Measurements from ENCODE around the gene HRK. TPM values are rescaled to one million over a fixed set of nuclear protein-coding genes. Genes with fewer than 3 reads are reported as not detected.

HRK gene
- total RNA-seq, 1 donor from 2014 or later = not detected

DNA sequence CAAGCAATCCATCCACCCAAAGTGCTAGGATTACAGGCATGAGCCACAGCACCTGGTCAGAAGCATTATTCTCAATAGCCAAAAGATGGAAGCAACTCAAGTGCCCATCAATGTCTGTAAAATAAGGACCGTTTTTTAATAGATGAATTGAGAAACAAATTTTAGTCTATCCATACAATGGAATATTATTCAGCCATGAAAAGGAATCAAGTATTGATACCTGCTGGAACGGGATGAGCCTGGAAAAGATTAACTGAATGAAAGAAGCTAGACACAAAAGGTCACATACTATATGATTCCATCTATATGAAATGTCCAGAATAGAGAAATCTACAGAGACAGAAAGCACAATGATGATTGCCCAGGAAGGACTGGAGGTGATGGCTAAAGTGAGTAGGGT is 20.4 kb upstream of the HRK start:
- H3K27me3 Mint-ChIP-seq (ENCODE audit: unreplicated experiment) = peaks cover 81% of the 10 kb centered on the region
- H3K4me1 Mint-ChIP-seq (ENCODE audit: unreplicated experiment) = no peaks in the 10 kb centered on the region
- TF ChIP-seq, protein P1, sequence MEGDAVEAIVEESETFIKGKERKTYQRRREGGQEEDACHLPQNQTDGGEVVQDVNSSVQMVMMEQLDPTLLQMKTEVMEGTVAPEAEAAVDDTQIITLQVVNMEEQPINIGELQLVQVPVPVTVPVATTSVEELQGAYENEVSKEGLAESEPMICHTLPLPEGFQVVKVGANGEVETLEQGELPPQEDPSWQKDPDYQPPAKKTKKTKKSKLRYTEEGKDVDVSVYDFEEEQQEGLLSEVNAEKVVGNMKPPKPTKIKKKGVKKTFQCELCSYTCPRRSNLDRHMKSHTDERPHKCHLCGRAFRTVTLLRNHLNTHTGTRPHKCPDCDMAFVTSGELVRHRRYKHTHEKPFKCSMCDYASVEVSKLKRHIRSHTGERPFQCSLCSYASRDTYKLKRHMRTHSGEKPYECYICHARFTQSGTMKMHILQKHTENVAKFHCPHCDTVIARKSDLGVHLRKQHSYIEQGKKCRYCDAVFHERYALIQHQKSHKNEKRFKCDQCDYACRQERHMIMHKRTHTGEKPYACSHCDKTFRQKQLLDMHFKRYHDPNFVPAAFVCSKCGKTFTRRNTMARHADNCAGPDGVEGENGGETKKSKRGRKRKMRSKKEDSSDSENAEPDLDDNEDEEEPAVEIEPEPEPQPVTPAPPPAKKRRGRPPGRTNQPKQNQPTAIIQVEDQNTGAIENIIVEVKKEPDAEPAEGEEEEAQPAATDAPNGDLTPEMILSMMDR (IDR thresholded peaks at IDR 0.05) = no peak
- H3K4me3 Mint-ChIP-seq (ENCODE audit: unreplicated experiment) = no peak overlapping the region
- H3K27ac Mint-ChIP-seq (ENCODE audit: unreplicated experiment) = no peak overlapping the region
- no peaks in the 10 kb centered on the region for H3K9me3 Mint-ChIP-seq (ENCODE audit: unreplicated experiment)
- no peak for DNase-seq (ENCODE audit: extremely low spot score, unreplicated experiment)
- no peaks in the 10 kb centered on the region for H3K36me3 Mint-ChIP-seq (ENCODE audit: unreplicated experiment)

DNA sequence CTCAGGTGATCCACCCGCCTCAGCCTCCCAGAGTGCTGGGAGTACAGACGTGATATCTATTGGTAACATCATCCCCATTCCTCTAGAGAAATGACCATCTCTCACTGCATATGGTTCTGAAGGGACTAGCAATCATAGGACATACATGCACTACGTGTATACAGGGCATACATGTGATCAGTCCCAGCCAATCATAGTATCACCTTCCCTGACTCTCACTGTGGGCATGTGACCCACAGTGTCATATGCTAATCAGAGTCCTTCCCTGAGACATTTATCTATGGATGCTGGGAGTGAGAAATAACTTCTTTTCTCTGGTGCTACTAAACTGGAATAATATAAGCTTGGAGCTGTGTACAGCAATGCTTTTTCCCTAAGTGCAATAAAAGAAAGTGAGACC is 17.4 kb upstream of the HRK start:
- H3K9me3 Mint-ChIP-seq (ENCODE audit: unreplicated experiment) = no peaks in the 10 kb centered on the region
- no peak overlapping the region for H3K27ac Mint-ChIP-seq (ENCODE audit: unreplicated experiment)
- no peaks in the 10 kb centered on the region for H3K36me3 Mint-ChIP-seq (ENCODE audit: unreplicated experiment)
- no peaks in the 10 kb centered on the region for H3K4me1 Mint-ChIP-seq (ENCODE audit: unreplicated experiment)
- DNase-seq (ENCODE audit: extremely low spot score, unreplicated experiment) = no peak
- TF ChIP-seq, protein P1 (IDR thresholded peaks at IDR 0.05) = no peak
- H3K4me3 Mint-ChIP-seq (ENCODE audit: unreplicated experiment) = no peak overlapping the region
- peaks cover 77% of the 10 kb centered on the region for H3K27me3 Mint-ChIP-seq (ENCODE audit: unreplicated experiment)

DNA sequence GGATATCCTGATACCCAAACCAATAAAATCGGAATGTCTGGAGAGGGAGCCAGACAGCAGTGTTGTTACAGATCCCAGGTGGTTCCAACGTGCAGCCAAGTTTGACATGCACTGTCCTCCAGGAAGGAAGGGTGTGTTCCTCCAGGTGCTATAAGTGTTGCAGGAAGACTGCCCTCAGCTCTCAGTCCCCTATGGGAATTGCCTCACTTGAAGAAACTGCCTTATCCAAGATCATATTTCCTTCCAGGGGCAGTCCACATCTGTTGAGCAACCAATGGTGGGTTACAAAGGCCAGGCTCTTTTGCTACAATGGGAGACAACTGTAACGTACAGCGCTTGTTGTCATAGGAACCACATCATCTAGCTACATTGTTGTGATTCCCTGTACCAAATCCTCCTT is 16.2 kb upstream of the HRK start:
- no peak for DNase-seq (ENCODE audit: extremely low spot score, unreplicated experiment)
- H3K36me3 Mint-ChIP-seq (ENCODE audit: unreplicated experiment) = no peaks in the 10 kb centered on the region
- no peaks in the 10 kb centered on the region for H3K4me1 Mint-ChIP-seq (ENCODE audit: unreplicated experiment)
- no peak overlapping the region for H3K4me3 Mint-ChIP-seq (ENCODE audit: unreplicated experiment)
- no peaks in the 10 kb centered on the region for H3K9me3 Mint-ChIP-seq (ENCODE audit: unreplicated experiment)
- H3K27ac Mint-ChIP-seq (ENCODE audit: unreplicated experiment) = no peak overlapping the region
- H3K27me3 Mint-ChIP-seq (ENCODE audit: unreplicated experiment) = peaks cover 71% of the 10 kb centered on the region
- TF ChIP-seq, protein P1 (IDR thresholded peaks at IDR 0.05) = no peak

DNA sequence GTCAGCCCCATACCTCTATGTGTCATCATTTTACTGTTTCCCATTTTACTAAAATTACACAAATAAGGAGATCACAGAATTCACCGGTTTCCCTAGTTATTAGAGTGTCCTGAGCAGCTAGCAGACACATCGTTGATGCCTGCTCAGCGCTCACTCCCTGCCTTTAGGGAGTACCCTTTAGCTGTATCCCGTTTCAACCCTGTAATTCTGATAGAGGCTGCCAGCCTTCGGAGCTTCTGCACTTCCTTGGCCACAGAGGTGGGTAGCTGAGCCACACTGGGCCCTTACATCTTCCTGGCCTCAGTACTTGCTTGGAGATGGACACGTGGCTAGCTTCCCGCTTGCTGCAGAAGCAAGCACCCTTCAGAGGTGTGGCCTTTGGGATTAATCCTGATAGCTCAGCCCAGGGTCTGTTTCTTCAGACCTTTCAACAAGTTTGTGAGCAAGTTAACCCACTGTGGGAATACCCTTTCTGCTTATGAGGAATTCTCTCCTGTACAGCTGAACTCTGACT is 15.2 kb upstream of the HRK start:
- no peaks in the 10 kb centered on the region for H3K9me3 Mint-ChIP-seq (ENCODE audit: unreplicated experiment)
- H3K27ac Mint-ChIP-seq (ENCODE audit: unreplicated experiment) = no peak overlapping the region
- no peaks in the 10 kb centered on the region for H3K4me1 Mint-ChIP-seq (ENCODE audit: unreplicated experiment)
- H3K27me3 Mint-ChIP-seq (ENCODE audit: unreplicated experiment) = peaks cover 66% of the 10 kb centered on the region
- H3K36me3 Mint-ChIP-seq (ENCODE audit: unreplicated experiment) = no peaks in the 10 kb centered on the region
- H3K4me3 Mint-ChIP-seq (ENCODE audit: unreplicated experiment) = no peak overlapping the region
- DNase-seq (ENCODE audit: extremely low spot score, unreplicated experiment) = no peak
- TF ChIP-seq, protein P1 (IDR thresholded peaks at IDR 0.05) = no peak

DNA sequence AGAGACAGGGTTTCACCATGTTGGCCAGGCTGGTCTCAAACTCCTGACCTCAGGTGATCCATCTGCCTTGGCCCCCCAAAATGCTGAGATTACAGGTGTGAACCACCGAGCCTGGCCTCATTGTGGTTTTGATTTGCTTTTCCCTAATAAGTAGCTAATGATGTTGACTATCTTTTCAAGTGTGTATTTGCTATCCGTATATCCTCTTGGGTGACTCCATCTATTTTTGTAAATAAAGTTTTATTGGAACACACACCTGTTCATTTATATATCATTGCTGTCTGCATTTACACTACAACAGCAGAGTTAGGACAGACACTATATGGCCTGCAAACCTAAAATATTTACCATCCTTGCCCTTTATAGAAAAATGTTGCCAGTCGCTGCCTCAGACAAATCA is 13.7 kb upstream of the HRK start:
- Mint-ChIP-seq H3K27me3 (ENCODE audit: unreplicated experiment) (peaks cover 61% of the 10 kb centered on the region), H3K27ac (ENCODE audit: unreplicated experiment) (no peak overlapping the region), H3K4me1 (ENCODE audit: unreplicated experiment) (no peaks in the 10 kb centered on the region), H3K36me3 (ENCODE audit: unreplicated experiment) (no peaks in the 10 kb centered on the region), H3K4me3 (ENCODE audit: unreplicated experiment) (no peak overlapping the region), H3K9me3 (ENCODE audit: unreplicated experiment) (no peaks in the 10 kb centered on the region)
- TF ChIP-seq, protein P1 (IDR thresholded peaks at IDR 0.05) = no peak
- DNase-seq (ENCODE audit: extremely low spot score, unreplicated experiment) = no peak
